ENCODE data around the gene DAZAP1. TPM values are rescaled to one million over a fixed set of nuclear protein-coding genes. Genes with fewer than 3 reads are reported as not detected.

The DAZAP1 gene
- total RNA-seq, 2 donors from 2014 or later, result 82.1 to 106 TPM

DNA sequence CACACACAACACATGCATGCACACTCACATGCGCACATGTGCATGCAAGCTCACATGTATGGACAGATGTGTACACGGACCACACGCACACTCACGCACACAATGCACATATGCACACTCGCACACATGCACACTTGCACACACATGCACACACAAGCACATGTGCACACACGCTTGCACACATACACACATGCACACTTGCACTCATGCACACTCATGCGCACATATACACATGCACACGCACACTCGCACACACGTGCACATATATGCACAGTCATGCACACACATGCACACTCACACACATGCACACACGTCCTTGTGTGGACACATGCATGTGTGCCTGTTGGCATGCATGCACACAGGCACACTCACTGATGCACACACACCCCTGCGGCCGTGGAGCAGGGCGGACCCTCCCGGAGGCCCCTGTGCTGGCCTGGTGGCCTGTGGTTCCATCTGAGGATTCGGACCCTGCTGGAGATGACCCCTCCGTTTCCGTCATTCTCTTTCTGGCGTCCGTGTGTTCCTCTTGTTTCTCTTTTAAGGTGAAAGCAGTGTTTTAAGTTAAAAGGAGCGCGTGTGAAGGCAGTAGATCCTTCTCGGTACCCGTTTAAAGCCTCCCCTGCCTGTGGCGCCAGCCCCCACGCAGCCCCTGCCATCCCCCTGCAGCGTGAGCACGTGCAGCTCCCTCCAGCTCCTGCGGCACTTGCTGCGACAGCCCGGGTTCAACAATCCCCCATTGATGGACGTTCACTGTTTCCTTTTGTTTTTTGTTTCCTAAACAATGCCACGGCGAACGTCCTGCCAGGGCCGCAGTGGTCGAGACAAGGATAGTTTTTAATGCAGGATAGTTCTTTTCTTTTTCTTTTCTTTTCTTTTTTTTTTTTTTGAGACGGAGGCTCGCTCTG is 18.1 kb upstream of the DAZAP1 start:
- no peak for ATAC-seq
- DNase-seq, result no peak
- intact Hi-C loops (cut with DNase I, micrococcal nuclease), result no loop called here

- ATAC-seq (no peak), DNase-seq (no peak)
- intact Hi-C loops (cut with DNase I, micrococcal nuclease), result no loop called here
Observed at GRCh38 chr19:1390890-1391423, 16.4 kb upstream of the DAZAP1 start.

DNA sequence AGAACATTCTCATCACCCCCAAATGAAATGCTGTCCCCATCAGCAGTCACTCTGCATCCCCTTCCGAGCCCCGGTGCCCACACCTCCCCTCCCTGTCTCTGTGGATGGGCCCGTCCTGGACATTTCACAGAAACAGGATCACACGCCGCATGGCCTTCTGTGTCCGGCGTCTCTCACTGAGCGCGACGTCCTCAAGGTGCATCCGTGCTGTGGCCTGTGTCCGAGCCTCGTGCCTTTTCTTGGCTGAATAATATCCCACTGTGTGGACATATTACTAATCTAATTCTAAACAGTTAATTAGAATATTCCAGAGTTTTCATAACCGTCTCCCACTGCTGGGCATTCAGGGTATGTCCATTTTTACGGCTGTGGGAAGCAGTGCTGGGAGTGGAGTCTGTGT is 15.0 kb upstream of the DAZAP1 start:
- ATAC-seq (no peak), DNase-seq (no peak)
- intact Hi-C loops (cut with DNase I, micrococcal nuclease), result no loop called here

DNA sequence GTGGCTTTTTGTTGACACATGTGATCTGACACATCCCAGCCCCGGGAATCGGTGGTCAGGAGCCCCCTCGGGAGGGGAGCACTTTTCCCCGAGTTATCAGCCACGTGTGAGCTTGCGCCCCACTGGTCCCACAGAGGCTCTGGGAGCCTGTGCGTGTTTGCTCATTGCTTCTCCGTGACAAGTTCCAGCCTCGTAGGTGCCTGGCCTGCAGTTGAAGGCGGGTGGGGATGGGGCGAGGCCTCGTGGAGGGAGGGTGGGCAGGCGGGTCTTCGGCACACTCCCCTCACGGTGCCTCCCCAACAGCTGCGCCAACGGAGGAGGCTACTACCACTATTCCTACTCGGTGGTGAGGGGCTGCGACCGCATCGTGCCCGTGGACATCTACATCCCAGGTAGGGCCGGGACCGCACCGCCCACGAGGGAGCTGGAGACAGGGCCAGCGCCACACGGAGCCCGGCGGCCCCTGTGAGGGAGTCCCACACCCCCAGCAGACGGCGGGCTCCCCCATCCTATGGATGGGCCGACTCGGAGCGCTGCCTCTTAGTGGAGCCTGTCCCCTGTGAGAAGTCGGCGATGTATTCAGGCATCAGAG is 14.4 kb upstream of the DAZAP1 start:
- intact Hi-C loops (cut with DNase I, micrococcal nuclease), result no loop called here
- ATAC-seq, result no peak
- no peak for DNase-seq

DNA sequence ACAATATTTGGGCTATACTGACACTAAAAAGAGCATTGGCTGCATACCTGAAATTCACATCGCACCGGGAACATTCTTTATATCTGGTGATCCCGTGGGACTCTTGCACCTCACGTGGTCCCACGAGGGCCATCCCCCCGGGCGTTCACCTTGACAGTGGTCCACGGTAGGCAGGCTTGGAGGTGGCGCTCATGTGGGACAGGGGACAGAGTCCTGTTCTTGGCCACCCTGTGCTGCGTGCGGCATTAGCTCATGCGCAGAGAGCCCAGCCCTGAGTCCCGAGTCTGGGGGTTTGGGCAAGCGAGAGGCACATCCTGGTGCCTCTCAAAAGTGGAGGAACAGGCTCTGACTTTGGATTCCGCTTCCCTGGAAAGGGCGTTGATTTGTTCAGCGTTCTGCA is 13.5 kb upstream of the DAZAP1 start:
- intact Hi-C loops (cut with DNase I, micrococcal nuclease), result no loop called here
- ATAC-seq (no peak), DNase-seq (no peak)

DNA sequence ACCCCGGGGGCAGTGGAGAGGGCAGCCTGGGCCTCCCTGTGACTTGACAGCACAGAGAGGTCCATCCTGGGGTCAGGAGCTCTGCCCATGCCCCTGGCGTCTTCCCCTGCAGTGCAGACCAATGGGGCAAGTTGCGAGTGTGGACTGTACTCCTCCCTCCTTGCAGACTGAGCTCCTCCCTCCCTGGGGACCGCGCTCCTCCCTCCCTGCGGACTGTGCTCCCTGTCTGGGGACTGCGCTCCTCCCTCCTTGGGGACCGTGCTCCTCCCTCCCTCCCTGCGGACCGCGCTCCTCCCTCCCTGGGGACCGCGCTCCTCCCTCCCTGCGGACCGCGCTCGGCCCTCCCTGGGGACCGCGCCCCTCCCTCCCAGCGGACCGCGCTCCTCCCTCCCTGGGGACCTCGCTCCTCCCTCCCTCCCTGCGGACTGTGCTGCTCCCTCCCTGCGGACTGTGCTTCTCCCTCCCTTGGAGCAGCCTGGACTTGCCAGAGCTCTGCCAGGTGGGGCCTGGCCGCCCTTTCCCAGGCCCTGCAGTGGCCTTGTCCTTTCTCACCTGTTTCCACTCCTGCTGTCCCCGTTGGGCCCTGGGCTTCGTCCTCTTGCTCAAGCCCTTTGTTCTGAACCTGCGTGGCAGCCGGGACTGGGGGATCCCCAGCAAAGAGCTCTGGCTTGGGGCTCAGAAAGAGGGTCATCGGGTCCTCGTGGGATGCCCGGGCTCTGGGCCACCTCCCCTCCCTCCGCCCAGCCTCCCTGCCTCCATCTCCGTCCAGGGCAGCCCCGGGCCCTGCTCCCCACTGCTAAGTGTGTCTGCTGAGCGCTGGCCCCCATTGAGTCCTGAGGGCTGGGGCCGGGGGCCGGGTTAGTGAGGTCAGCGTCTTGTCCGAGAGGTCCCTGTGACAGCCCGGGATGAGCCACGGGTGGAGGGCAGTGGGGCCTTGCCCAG is 12.9 kb upstream of the DAZAP1 start:
- intact Hi-C loops (cut with DNase I, micrococcal nuclease), result no loop called here
- DNase-seq, result no peak
- no peak for ATAC-seq

DNA sequence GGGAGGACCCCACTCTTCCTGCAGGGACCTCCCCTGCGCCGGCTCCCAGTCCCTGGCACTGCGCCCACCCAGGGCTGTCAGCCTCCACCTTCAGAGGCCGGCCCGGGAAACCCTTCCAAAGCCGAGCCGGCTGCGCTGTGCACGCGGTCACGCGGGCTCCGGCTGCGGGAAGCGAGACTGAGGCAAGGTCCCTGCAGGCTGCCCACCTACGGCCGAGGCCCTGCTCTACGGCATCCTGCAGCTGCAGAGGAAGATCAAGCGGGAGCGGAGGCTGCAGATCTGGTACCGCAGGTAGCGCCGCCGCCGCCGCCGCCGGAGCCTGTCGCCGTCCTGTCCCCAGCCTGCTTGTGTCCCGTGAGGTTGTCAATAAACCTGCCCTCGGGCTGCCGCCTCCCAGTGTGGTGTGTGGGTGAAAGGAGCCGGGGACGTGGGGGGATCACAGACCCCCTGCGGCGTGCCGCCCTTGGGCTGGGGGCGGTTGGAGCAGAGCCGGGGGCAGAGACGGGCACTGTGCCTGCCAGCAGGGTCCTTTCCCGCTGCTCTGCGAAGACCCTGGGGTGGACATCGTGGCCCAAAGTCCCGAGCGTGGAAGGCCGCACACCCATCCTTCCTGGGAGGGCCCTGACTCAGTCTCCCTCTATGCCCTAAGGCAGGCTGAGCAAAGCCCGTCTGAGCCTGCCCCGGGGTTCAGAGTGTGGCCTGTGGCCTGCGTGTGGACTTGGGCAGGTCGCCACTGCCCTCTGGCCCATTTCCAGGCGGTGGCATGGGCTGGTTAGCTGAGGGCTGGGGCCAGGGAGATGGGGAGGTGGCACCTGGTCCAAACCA is 12.0 kb upstream of the DAZAP1 start:
- no peak for DNase-seq
- intact Hi-C loops (cut with DNase I, micrococcal nuclease), result no loop called here
- peak; percentile 34 for ATAC-seq

GRCh38 chr19:1396019-1396767 is 11.2 kb upstream of the DAZAP1 start:
- DNase-seq, result no peak
- ATAC-seq, result peak; percentile 71
- intact Hi-C loops (cut with DNase I, micrococcal nuclease), result no loop called here

- intact Hi-C loops (cut with DNase I, micrococcal nuclease), result no loop called here
- ATAC-seq (peak; percentile 47), DNase-seq (no peak)
Observed at GRCh38 chr19:1396768-1397679, 10.4 kb upstream of the DAZAP1 start.

GRCh38 chr19:1397838-1398237 is 9.5 kb upstream of the DAZAP1 start:
- ATAC-seq, result no peak
- intact Hi-C loops (cut with DNase I, micrococcal nuclease), result no loop called here
- DNase-seq, result no peak

GRCh38 chr19:1399079-1399478 is 8.3 kb upstream of the DAZAP1 start:
- intact Hi-C loops (cut with DNase I, micrococcal nuclease), result no loop called here
- no peak for DNase-seq
- ATAC-seq, result no peak

DNA sequence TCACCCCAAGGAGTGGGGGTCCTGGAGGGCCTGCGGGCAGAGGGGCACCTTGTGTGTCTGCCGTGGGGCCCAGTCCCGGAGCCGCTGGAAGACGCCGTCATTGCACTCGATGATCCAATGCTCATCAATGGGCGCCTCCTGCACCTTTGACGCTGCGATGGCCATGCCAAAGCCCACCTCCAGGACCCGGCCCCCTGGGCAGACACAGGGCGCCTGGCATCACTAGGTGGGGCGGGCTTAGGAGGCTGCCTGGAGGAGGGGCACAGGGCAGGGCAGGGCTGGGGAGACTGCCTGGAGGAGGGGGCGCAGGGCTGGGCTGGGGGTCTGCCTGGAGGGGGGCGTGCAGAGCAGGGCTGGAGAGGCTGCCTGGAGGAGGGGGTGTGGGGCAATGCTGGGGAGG is 7.6 kb upstream of the DAZAP1 start:
- ATAC-seq, result no peak
- DNase-seq, result no peak
- intact Hi-C loops (cut with DNase I, micrococcal nuclease), result no loop called here

GRCh38 chr19:1400281-1401137 is 6.9 kb upstream of the DAZAP1 start:
- peak; percentile 7 for ATAC-seq
- DNase-seq, result no peak

DNA sequence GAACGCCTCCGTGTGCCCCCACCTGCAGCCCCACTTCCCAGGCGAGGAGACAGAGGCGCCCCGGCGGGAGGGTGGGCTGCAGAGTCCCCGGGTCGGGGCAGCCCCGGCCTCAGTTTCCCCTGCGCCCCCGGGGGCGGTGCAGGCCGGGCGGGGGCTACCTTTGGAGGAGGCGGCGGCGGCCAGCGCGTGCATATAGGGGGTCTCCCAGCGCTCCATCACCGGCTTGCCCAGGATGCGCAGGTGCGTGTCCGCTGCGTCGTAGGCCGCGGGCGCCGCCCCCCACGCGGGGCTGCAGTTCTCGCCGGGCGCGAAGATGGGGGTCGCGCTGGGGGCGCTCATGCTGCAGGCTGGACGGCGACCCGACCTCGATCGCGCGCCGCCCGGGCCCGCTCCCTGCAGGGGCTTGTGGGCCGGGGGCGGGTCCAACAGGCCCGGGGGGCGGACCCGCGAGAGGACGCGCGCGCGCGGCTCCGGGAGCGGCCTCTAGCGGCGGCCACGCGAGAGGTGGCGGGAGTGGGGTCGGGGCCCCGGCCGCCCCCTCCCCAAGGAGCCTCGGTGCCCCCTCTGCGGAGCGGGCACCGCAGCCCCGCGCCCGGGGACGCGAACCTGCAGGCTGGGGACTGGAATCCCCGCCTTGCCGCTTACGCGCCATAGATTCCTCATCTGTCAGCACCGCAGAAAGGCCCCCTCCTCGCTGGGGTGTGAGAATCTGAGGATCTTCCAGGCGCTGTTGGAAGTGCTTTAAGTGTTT is 6.1 kb upstream of the DAZAP1 start, which contains the start of gene GAMT:
Gene GAMT, minus strand, starts transcription at position 405 of the 751 bp plus-strand sequence. Its CDS starts 66 bp downstream, at position 339.
- ATAC-seq (peak; percentile 29), DNase-seq (peak in 1 of 2 donors; percentile 48)
- intact Hi-C loops (cut with DNase I, micrococcal nuclease), result no loop called here

More at GRCh38 chr19:1400281-1401137, 6.9 kb upstream of the DAZAP1 start:
- intact Hi-C loops (cut with DNase I, micrococcal nuclease), result no loop called here

GRCh38 chr19:1401889-1402217 is 5.5 kb upstream of the DAZAP1 start:
- intact Hi-C loops (cut with DNase I, micrococcal nuclease), result no loop called here
- DNase-seq, result no peak
- no peak for ATAC-seq

All from left colon (tissue), 2 donors.